Neuronal stem cell (in vitro differentiated cells): Measurements from ENCODE around the gene PNRC1.
"Not testable (repeated sequence)": the region's sequence is repeated elsewhere in the genome, so short reads cannot be mapped to it uniquely, and the experiment has no call there.

Source experiments
- DNase-seq: peaks from one replicate; pipeline ENCODE4 v3.0.0-alpha.2; 2013; ENCODE audit warnings: low spot score
- H2AFZ ChIP-seq: one replicate; pipeline ENCODE4 v1.6.1; 2013; ENCODE audit warnings: mild to moderate bottlenecking, low read length, inconsistent platforms
- H2AK5ac ChIP-seq: 2 replicates; pipeline ENCODE4 v1.6.1; 2013; ENCODE audit warnings: low read depth, mild to moderate bottlenecking, inconsistent platforms, low read length, moderate library complexity, mixed read lengths
- H2BK120ac ChIP-seq: 2 replicates; pipeline ENCODE4 v1.6.1; 2013; ENCODE audit warnings: low read depth, mild to moderate bottlenecking, inconsistent platforms, low read length, moderate library complexity, mixed read lengths
- H2BK12ac ChIP-seq: one replicate; pipeline ENCODE4 v1.6.1; 2013; ENCODE audit warnings: low read length, inconsistent platforms
- H2BK15ac ChIP-seq: 2 replicates; pipeline ENCODE4 v1.6.1; 2013; ENCODE audit warnings: mild to moderate bottlenecking, low read length, inconsistent platforms, mixed read lengths
- H2BK5ac ChIP-seq: one replicate; pipeline ENCODE4 v1.6.1; 2013; ENCODE audit warnings: inconsistent platforms, mild to moderate bottlenecking, low read length, moderate library complexity
- H3K14ac ChIP-seq: one replicate; pipeline ENCODE4 v1.6.1; 2013; ENCODE audit warnings: low read length, inconsistent platforms
- H3K18ac ChIP-seq: 2 replicates; pipeline ENCODE4 v1.6.1; 2013; ENCODE audit warnings: low read length, inconsistent platforms
- H3K23ac ChIP-seq: 2 replicates; pipeline ENCODE4 v1.6.1; 2013; ENCODE audit warnings: low read depth, mild to moderate bottlenecking, mixed read lengths, low read length, inconsistent platforms; ENCODE audit not compliant: poor library complexity
- H3K27ac ChIP-seq: replicated peaks from 3 replicates; pipeline ENCODE4 v1.5.1; 2013; ENCODE audit warnings: low read length, inconsistent platforms
- H3K27me3 ChIP-seq, 3 experiments: 2 replicates each; pipeline ENCODE4 v1.6.1; 2013; ENCODE audit warnings: low read length in 3 of 3, mild to moderate bottlenecking in 2 of 3, inconsistent platforms in 1 of 3, low read depth in 1 of 3, mixed read lengths in 1 of 3, moderate library complexity in 1 of 3; ENCODE audit not compliant: control insufficient read depth in 3 of 3, insufficient read depth in 3 of 3
- H3K36me3 ChIP-seq, 2 donors: replicated peaks in 1 of 2; 2 replicates each; pipeline ENCODE4 v1.6.1; 2013; ENCODE audit warnings: low read length in 2 of 2; ENCODE audit not compliant: control insufficient read depth in 2 of 2, insufficient read depth in 2 of 2
- H3K4ac ChIP-seq: 2 replicates; pipeline ENCODE4 v1.6.1; 2013; ENCODE audit warnings: inconsistent platforms, mild to moderate bottlenecking, low read length, moderate library complexity
- H3K4me1 ChIP-seq, 2 donors: 1 replicate in 1 of 2; 2 replicates in 1 of 2; pipeline ENCODE4 v1.6.1; 2013; ENCODE audit warnings: low read length in 2 of 2, low read depth in 1 of 2; ENCODE audit not compliant: control insufficient read depth in 2 of 2, insufficient read depth in 1 of 2
- H3K4me2 ChIP-seq: one replicate; pipeline ENCODE4 v1.6.1; 2013; ENCODE audit warnings: mild to moderate bottlenecking, low read length, inconsistent platforms; ENCODE audit not compliant: insufficient read depth, poor library complexity, severe bottlenecking
- H3K4me3 ChIP-seq, 2 donors: 2 replicates each; pipeline ENCODE4 v1.5.1; 2013; ENCODE audit warnings: low read length in 2 of 2, mild to moderate bottlenecking in 2 of 2, inconsistent platforms in 1 of 2, moderate library complexity in 1 of 2
- H3K79me1 ChIP-seq: one replicate; pipeline ENCODE4 v1.6.1; 2013; ENCODE audit warnings: low read depth, mild to moderate bottlenecking, inconsistent platforms, low read length, moderate library complexity
- H3K9ac ChIP-seq: one replicate; pipeline ENCODE4 v1.6.1; 2013; ENCODE audit warnings: mild to moderate bottlenecking, low read depth, low read length, inconsistent platforms; ENCODE audit not compliant: poor library complexity
- H3K9me3 ChIP-seq, 2 donors: replicated peaks in 1 of 2; 2 replicates each; pipeline versions ENCODE3 to v1.6.1; 2013; ENCODE audit warnings: low read length in 2 of 2, mild to moderate bottlenecking in 2 of 2, inconsistent platforms in 1 of 2, low read depth in 1 of 2, mixed read lengths in 1 of 2, moderate library complexity in 1 of 2; ENCODE audit not compliant: control insufficient read depth in 2 of 2, insufficient read depth in 1 of 2
- H4K8ac ChIP-seq: one replicate; pipeline ENCODE4 v1.6.1; 2013; ENCODE audit warnings: low read depth, mild to moderate bottlenecking, inconsistent platforms, low read length, moderate library complexity
- H4K91ac ChIP-seq: one replicate; pipeline ENCODE4 v1.6.1; 2013; ENCODE audit warnings: low read length, low read depth, mild to moderate bottlenecking, inconsistent platforms; ENCODE audit not compliant: poor library complexity
- WGBS, 2 donors: extraction: QIAGEN DNeasy Blood & Tissue Kit; methylation state at CpG; one replicate each; pipeline ENCODE4 v1.1.7; 2013; ENCODE audit warnings: missing lambda C conversion rate in 2 of 2, mixed read lengths in 1 of 2; ENCODE audit not compliant: insufficient read length in 2 of 2, insufficient replicate concordance in 1 of 2; ENCODE audit errors: extremely low coverage in 2 of 2; 5-methylcytosine and 5-hydroxymethylcytosine counted together

The PNRC1 gene

DNA sequence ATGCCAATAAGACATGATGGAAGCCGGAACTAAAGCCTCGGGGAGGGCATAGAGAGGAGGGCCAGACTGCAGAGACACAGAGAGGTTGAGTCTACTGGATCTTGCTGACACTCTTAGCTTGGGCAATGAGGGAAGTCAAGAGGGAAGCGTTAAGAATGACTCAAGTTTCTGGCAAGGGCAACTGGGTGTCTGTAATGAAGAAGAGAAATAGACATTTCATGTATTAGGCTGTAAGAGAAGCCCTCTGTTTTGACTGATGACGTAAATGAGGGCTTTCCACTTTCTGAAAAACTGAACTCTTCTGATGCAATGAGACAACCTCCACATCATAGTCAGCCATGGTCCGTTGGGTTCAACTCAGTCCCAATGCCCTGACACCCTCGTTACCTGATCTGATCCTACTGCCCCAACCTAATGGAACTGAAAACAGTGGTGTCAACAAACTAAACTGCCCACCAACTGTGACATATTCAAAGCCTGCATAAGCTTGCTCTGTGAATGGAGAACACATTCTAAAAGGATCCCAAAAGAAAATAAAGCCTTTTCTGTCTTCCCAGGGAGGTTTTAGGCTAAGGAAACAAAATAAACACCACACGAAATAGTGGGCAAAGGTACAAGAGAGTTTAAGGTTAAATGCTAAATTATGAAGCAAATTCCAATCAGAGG lies 45.8 kb upstream of the PNRC1 start:
- Histone ChIP-seq H2BK12ac (no peak overlapping the region), H3K79me1 (no peaks in the 10 kb centered on the region), H3K9me3 (peaks cover 11 to 14% of the 10 kb centered on the region in 2 donors), H3K18ac (no peak overlapping the region), H3K9ac (no peak overlapping the region), H3K4me3 (no peak overlapping the region), H3K4me2 (no peak overlapping the region), H3K23ac (no peak overlapping the region), H2AFZ (peak overlapping the region; percentile 31), H3K27me3 (no peaks in the 10 kb centered on the region), H3K14ac (no peak overlapping the region), H3K36me3 (no peaks in the 10 kb centered on the region), H4K91ac (no peak overlapping the region), H2BK15ac (no peak overlapping the region), H2BK5ac (no peak overlapping the region), H4K8ac (no peak overlapping the region), H2BK120ac (no peak overlapping the region), H3K27ac (no peak overlapping the region), H2AK5ac (no peak overlapping the region), H3K4ac (no peak overlapping the region), H3K4me1 (peaks cover 7% of the 10 kb centered on the region in 2 donors)
- DNase-seq: no peak
- no CpG with 5 or more reads among the region's 7 CpGs for WGBS, 2 donors

- Histone ChIP-seq H2BK5ac (no peak overlapping the region), H3K9ac (no peak overlapping the region), H2BK120ac (no peak overlapping the region), H3K36me3 (no peaks in the 10 kb centered on the region), H3K4me2 (no peak overlapping the region), H2BK12ac (no peak overlapping the region), H3K23ac (no peak overlapping the region), H3K27me3 (no peaks in the 10 kb centered on the region), H4K8ac (no peak overlapping the region), H4K91ac (no peak overlapping the region), H2BK15ac (no peak overlapping the region), H3K79me1 (no peaks in the 10 kb centered on the region), H3K14ac (no peak overlapping the region), H3K18ac (no peak overlapping the region), H3K27ac (no peak overlapping the region), H2AK5ac (no peak overlapping the region), H2AFZ (peak overlapping the region; percentile 31), H3K4ac (no peak overlapping the region), H3K9me3 (peaks cover 11 to 14% of the 10 kb centered on the region in 2 donors), H3K4me3 (no peak overlapping the region), H3K4me1 (peaks cover 7% of the 10 kb centered on the region in 2 donors)
- WGBS, 2 donors: no CpG with 5 or more reads among the region's 14 CpGs
- DNase-seq: no peak
Observed at GRCh38 chr6:89035252-89036101, 45.1 kb upstream of the PNRC1 start.

GRCh38 chr6:89037141-89037900 lies 43.2 kb upstream of the PNRC1 start:
- H3K4me3 ChIP-seq: no peak overlapping the region
- no CpG with 5 or more reads among the region's 5 CpGs for WGBS, 2 donors
- H3K14ac ChIP-seq: no peak overlapping the region
- no peak overlapping the region for H4K8ac ChIP-seq
- no peak overlapping the region for H3K4me2 ChIP-seq
- DNase-seq: no peak
- H3K18ac ChIP-seq: no peak overlapping the region
- no peak overlapping the region for H2AK5ac ChIP-seq
- no peak overlapping the region for H3K9ac ChIP-seq
- no peak overlapping the region for H2BK12ac ChIP-seq
- H3K27me3 ChIP-seq: no peaks in the 10 kb centered on the region
- no peak overlapping the region for H3K4ac ChIP-seq
- no peak overlapping the region for H4K91ac ChIP-seq
- no peak overlapping the region for H3K23ac ChIP-seq
- peaks cover 7% of the 10 kb centered on the region in 2 donors for H3K4me1 ChIP-seq
- H3K9me3 ChIP-seq: peaks cover 11 to 14% of the 10 kb centered on the region in 2 donors
- no peak overlapping the region for H3K27ac ChIP-seq
- H2BK15ac ChIP-seq: no peak overlapping the region
- H3K36me3 ChIP-seq: no peaks in the 10 kb centered on the region
- no peak overlapping the region for H2AFZ ChIP-seq
- no peaks in the 10 kb centered on the region for H3K79me1 ChIP-seq
- no peak overlapping the region for H2BK5ac ChIP-seq
- no peak overlapping the region for H2BK120ac ChIP-seq

- not testable (repeated sequence) for H3K9ac ChIP-seq, H4K91ac ChIP-seq, H2BK12ac ChIP-seq, H2BK5ac ChIP-seq, H3K79me1 ChIP-seq, H3K4me3 ChIP-seq, H2BK15ac ChIP-seq, H3K14ac ChIP-seq, H3K4me1 ChIP-seq, H3K4me2 ChIP-seq, H3K18ac ChIP-seq, H4K8ac ChIP-seq, H3K23ac ChIP-seq, H2AK5ac ChIP-seq, H2BK120ac ChIP-seq, H2AFZ ChIP-seq, DNase-seq, H3K27ac ChIP-seq, H3K36me3 ChIP-seq, H3K27me3 ChIP-seq, H3K4ac ChIP-seq
- peaks cover 11 to 14% of the 10 kb centered on the region in 2 donors for H3K9me3 ChIP-seq
Observed at GRCh38 chr6:89037901-89038293, 42.7 kb upstream of the PNRC1 start.
